Nephron (organoid): ENCODE data around the gene ISLR.

Experiments used
- H3K27ac Mint-ChIP-seq, 3 experiments: 2 replicates each; pipeline ENCODE4 v1.8.0; 2020; ENCODE audit warnings: mixed read lengths in 3 of 3, mild to moderate bottlenecking in 2 of 3, moderate library complexity in 1 of 3
- H3K27me3 Mint-ChIP-seq: 2 replicates; pipeline ENCODE4 v1.8.0; 2021; ENCODE audit warnings: low read depth, mild to moderate bottlenecking, moderate library complexity, mixed read lengths
- H3K36me3 Mint-ChIP-seq: 2 replicates; pipeline ENCODE4 v1.8.0; 2020; ENCODE audit warnings: low read depth, mixed read lengths
- H3K4me1 Mint-ChIP-seq: 2 replicates; pipeline ENCODE4 v1.8.0; 2020; ENCODE audit warnings: mixed read lengths
- H3K4me3 Mint-ChIP-seq, 3 experiments: 2 replicates each; pipeline ENCODE4 v1.8.0; 2020; ENCODE audit warnings: mild to moderate bottlenecking in 3 of 3, mixed read lengths in 3 of 3, moderate library complexity in 2 of 3
- H3K9me3 Mint-ChIP-seq: 2 replicates; pipeline ENCODE4 v1.8.0; 2020; ENCODE audit warnings: mixed read lengths
- TF ChIP-seq, protein P1 (sequence below), 3 experiments: fragments of 200-600 bp; sonication (generic); IDR thresholded peaks; one replicate each; pipeline ENCODE4 v1.5.0; 2021; ENCODE audit warnings: antibody characterized with exemption in 3 of 3; ENCODE audit not compliant: unreplicated experiment in 3 of 3

The ISLR gene

DNA sequence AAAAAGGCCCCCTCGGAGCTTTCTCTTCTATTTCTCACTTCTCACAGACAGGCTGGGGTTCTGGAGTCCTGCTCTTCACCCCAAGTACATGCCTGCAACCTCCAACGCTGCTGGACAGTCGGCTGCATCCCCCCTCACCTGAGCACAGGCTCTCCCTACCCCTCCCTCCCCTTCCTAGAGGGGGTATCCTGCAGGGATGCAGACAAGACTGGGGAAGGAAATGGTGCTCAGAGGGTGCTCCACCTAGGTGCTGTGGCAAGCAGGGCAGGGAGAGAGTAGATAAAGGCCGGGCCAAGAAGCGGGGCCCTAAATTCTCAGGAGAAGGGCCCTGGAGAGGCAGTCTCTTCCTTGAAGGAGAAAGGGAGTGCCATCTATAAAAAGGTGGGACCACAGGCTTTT is 36.0 kb downstream of the ISLR start:
- Mint-ChIP-seq H3K27me3 (peaks cover 6% of the 10 kb centered on the region), H3K27ac (peak overlapping the region; percentile 86 to 98 (median 97)), H3K9me3 (no peaks in the 10 kb centered on the region), H3K4me1 (peaks cover 89% of the 10 kb centered on the region), H3K4me3 (peak overlapping the region; percentile 30 to 76 (median 71)), H3K36me3 (no peaks in the 10 kb centered on the region)
- TF ChIP-seq, protein P1, sequence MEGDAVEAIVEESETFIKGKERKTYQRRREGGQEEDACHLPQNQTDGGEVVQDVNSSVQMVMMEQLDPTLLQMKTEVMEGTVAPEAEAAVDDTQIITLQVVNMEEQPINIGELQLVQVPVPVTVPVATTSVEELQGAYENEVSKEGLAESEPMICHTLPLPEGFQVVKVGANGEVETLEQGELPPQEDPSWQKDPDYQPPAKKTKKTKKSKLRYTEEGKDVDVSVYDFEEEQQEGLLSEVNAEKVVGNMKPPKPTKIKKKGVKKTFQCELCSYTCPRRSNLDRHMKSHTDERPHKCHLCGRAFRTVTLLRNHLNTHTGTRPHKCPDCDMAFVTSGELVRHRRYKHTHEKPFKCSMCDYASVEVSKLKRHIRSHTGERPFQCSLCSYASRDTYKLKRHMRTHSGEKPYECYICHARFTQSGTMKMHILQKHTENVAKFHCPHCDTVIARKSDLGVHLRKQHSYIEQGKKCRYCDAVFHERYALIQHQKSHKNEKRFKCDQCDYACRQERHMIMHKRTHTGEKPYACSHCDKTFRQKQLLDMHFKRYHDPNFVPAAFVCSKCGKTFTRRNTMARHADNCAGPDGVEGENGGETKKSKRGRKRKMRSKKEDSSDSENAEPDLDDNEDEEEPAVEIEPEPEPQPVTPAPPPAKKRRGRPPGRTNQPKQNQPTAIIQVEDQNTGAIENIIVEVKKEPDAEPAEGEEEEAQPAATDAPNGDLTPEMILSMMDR (IDR thresholded peaks at IDR 0.05; ENCODE audit: unreplicated experiment in 3 of 3) = no peak

GRCh38 chr15:74209997-74210671 is 36.6 kb downstream of the ISLR start:
- Mint-ChIP-seq H3K27me3 (peaks cover 6% of the 10 kb centered on the region), H3K9me3 (no peaks in the 10 kb centered on the region), H3K4me3 (peak overlapping the region; percentile 30 to 71 (median 38)), H3K4me1 (peaks cover 90% of the 10 kb centered on the region), H3K36me3 (no peaks in the 10 kb centered on the region), H3K27ac (peak overlapping the region; percentile 86 to 98 (median 97))
- TF ChIP-seq, protein P1 (IDR thresholded peaks at IDR 0.05; ENCODE audit: unreplicated experiment in 3 of 3) = no peak

- H3K27ac Mint-ChIP-seq = peak overlapping the region; percentile 86 to 98 (median 97)
- H3K36me3 Mint-ChIP-seq = no peaks in the 10 kb centered on the region
- no peaks in the 10 kb centered on the region for H3K9me3 Mint-ChIP-seq
- TF ChIP-seq, protein P1 (IDR thresholded peaks at IDR 0.05; ENCODE audit: unreplicated experiment in 3 of 3) = no peak
- peaks cover 91% of the 10 kb centered on the region for H3K4me1 Mint-ChIP-seq
- H3K27me3 Mint-ChIP-seq = peaks cover 6% of the 10 kb centered on the region
- H3K4me3 Mint-ChIP-seq = no peak overlapping the region
Observed at GRCh38 chr15:74210729-74211128, 37.2 kb downstream of the ISLR start.

- peak overlapping the region; percentile 86 to 95 (median 90) for H3K27ac Mint-ChIP-seq
- peaks cover 93% of the 10 kb centered on the region for H3K4me1 Mint-ChIP-seq
- TF ChIP-seq, protein P1 (IDR thresholded peaks at IDR 0.05; ENCODE audit: unreplicated experiment in 3 of 3) = no peak
- H3K27me3 Mint-ChIP-seq = peaks cover 6% of the 10 kb centered on the region
- H3K36me3 Mint-ChIP-seq = no peaks in the 10 kb centered on the region
- no peaks in the 10 kb centered on the region for H3K9me3 Mint-ChIP-seq
- peak overlapping the region; percentile 13 to 36 (median 36) for H3K4me3 Mint-ChIP-seq
Observed at GRCh38 chr15:74211656-74212055, 38.1 kb downstream of the ISLR start.

- Mint-ChIP-seq H3K4me3 (no peak overlapping the region), H3K9me3 (no peaks in the 10 kb centered on the region), H3K36me3 (no peaks in the 10 kb centered on the region), H3K4me1 (peaks cover 88% of the 10 kb centered on the region), H3K27ac (peak overlapping the region; percentile 86 to 95 (median 90)), H3K27me3 (peaks cover 6% of the 10 kb centered on the region)
- TF ChIP-seq, protein P1 (IDR thresholded peaks at IDR 0.05; ENCODE audit: unreplicated experiment in 3 of 3) = no peak
Observed at GRCh38 chr15:74212494-74212893, 39.0 kb downstream of the ISLR start.

DNA sequence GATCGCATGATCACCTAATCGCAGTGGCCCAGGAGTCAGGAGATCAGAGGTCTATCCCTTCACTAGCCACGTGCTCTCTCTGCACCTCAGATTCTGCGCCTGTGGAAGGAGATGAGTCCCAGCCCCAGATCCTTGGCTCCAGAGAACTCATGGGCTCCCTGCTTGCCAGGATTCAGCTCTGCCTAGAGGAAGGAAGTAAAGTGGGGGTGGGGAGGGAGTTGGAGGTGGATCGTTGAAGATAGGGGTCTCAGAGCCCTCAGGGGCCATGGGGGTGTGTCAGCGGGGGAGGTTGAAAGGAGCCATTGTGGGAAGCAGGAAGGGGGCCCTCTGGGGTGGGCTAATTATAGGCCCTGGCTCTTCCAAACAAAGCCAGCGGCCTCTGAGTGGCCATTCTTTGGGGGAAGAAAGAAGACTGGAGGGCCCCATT is 40.4 kb downstream of the ISLR start:
- Mint-ChIP-seq H3K9me3 (no peaks in the 10 kb centered on the region), H3K4me3 (no peak overlapping the region), H3K36me3 (no peaks in the 10 kb centered on the region), H3K27me3 (peaks cover 6% of the 10 kb centered on the region), H3K4me1 (peaks cover 78% of the 10 kb centered on the region), H3K27ac (peak overlapping the region; percentile 86 to 95 (median 90))
- TF ChIP-seq, protein P1 (IDR thresholded peaks at IDR 0.05; ENCODE audit: unreplicated experiment in 3 of 3) = no peak
